CD14-positive monocyte (primary cell): ENCODE measurements around the gene CEP78. TPM values are rescaled to one million over a fixed set of nuclear protein-coding genes. Genes with fewer than 3 reads are reported as not detected.

Experiments
- DNase-seq, 3 donors: peaks; one replicate each; pipeline ENCODE4 v3.0.0-alpha.2; 2011 to 2022
- H2AFZ ChIP-seq: 2 replicates; pipeline ENCODE4 v1.6.0; 2012; ENCODE audit warnings: mild to moderate bottlenecking, low read depth, low read length, inconsistent platforms; ENCODE audit not compliant: insufficient read depth, poor library complexity, severe bottlenecking
- H3K27ac ChIP-seq, 2 donors: 1 replicate in 1 of 2; 2 replicates in 1 of 2; pipeline ENCODE4 v1.5.1; 2012 to 2013; ENCODE audit warnings: low read length in 2 of 2, control low read depth in 1 of 2, inconsistent platforms in 1 of 2, low read depth in 1 of 2, mild to moderate bottlenecking in 1 of 2
- H3K27me3 ChIP-seq, 2 donors: one replicate each; pipeline versions ENCODE4 v1.6.0 to v1.6.1; 2011 to 2013; ENCODE audit warnings: low read length in 2 of 2; ENCODE audit not compliant: control insufficient read depth in 2 of 2, insufficient read depth in 2 of 2
- H3K36me3 ChIP-seq, 2 donors: replicated peaks in 1 of 2; 1 replicate in 1 of 2; 2 replicates in 1 of 2; pipeline versions ENCODE4 v1.5.1 to v1.6.1; 2012 to 2013; ENCODE audit warnings: low read length in 2 of 2, control low read depth in 1 of 2, inconsistent platforms in 1 of 2, mild to moderate bottlenecking in 1 of 2; ENCODE audit not compliant: insufficient read depth in 2 of 2, control insufficient read depth in 1 of 2
- H3K4me1 ChIP-seq, 2 donors: 1 replicate in 1 of 2; 2 replicates in 1 of 2; pipeline versions ENCODE4 v1.5.1 to v1.6.1; 2012 to 2013; ENCODE audit warnings: low read length in 2 of 2, control low read depth in 1 of 2, inconsistent platforms in 1 of 2, mild to moderate bottlenecking in 1 of 2, moderate library complexity in 1 of 2; ENCODE audit not compliant: insufficient read depth in 2 of 2, control insufficient read depth in 1 of 2
- H3K4me2 ChIP-seq: replicated peaks from 2 replicates; pipeline ENCODE3; 2012; ENCODE audit warnings: low read length, moderate library complexity, mild to moderate bottlenecking; ENCODE audit not compliant: poor library complexity, severe bottlenecking; ENCODE audit errors: extremely low read depth
- H3K4me3 ChIP-seq, 3 experiments: fragments of 200-600 bp in 1 of 3; sonication (generic) in 1 of 3; replicated peaks in 1 of 3; 1 replicate in 2 of 3; 2 replicates in 1 of 3; pipeline ENCODE4 v1.5.1; 2011 to 2013; ENCODE audit warnings: low read length in 3 of 3, mild to moderate bottlenecking in 3 of 3, control low read depth in 2 of 3, low read depth in 2 of 3, inconsistent platforms in 1 of 3, moderate library complexity in 1 of 3
- H3K79me2 ChIP-seq: 2 replicates; pipeline ENCODE4 v1.6.0; 2012; ENCODE audit warnings: mild to moderate bottlenecking, control low read depth, inconsistent platforms, low read length, moderate library complexity; ENCODE audit not compliant: insufficient read depth
- H3K9ac ChIP-seq: 2 replicates; pipeline ENCODE4 v1.6.0; 2017; ENCODE audit warnings: low read length, mild to moderate bottlenecking; ENCODE audit not compliant: insufficient read depth, poor library complexity, severe bottlenecking
- H3K9me3 ChIP-seq, 2 donors: replicated peaks in 1 of 2; 1 replicate in 1 of 2; 2 replicates in 1 of 2; pipeline versions ENCODE4 v1.5.1 to v1.6.1; 2012 to 2013; ENCODE audit warnings: low read length in 2 of 2, control low read depth in 1 of 2; ENCODE audit not compliant: control insufficient read depth in 1 of 2, insufficient read depth in 1 of 2
- H4K20me1 ChIP-seq: 2 replicates; pipeline ENCODE4 v1.6.0; 2012; ENCODE audit warnings: mild to moderate bottlenecking, low read length, control low read depth, moderate library complexity; ENCODE audit not compliant: insufficient read depth
- H3K27ac Mint-ChIP-seq, 7 donors: one replicate each; pipeline ENCODE4 v1.8.0; 2020; ENCODE audit warnings: mild to moderate bottlenecking in 7 of 7, mixed read lengths in 7 of 7, moderate library complexity in 6 of 7, inconsistent platforms in 2 of 7
- H3K27me3 Mint-ChIP-seq, 3 donors: one replicate each; pipeline ENCODE4 v1.8.0; 2021 to 2022; ENCODE audit warnings: low read depth in 3 of 3, mild to moderate bottlenecking in 3 of 3, mixed read lengths in 3 of 3, moderate library complexity in 3 of 3, inconsistent platforms in 1 of 3
- H3K36me3 Mint-ChIP-seq, 2 donors: one replicate each; pipeline ENCODE4 v1.8.0; 2020; ENCODE audit warnings: mixed read lengths in 2 of 2, inconsistent platforms in 1 of 2, mild to moderate bottlenecking in 1 of 2
- H3K4me1 Mint-ChIP-seq: one replicate; pipeline ENCODE4 v1.8.0; 2020; ENCODE audit warnings: mild to moderate bottlenecking, mixed read lengths
- H3K4me3 Mint-ChIP-seq, 2 donors: one replicate each; pipeline ENCODE4 v1.8.0; 2020; ENCODE audit warnings: mild to moderate bottlenecking in 2 of 2, mixed read lengths in 2 of 2, moderate library complexity in 1 of 2
- H3K9me3 Mint-ChIP-seq, 7 donors: one replicate each; pipeline ENCODE4 v1.8.0; 2020 to 2022; ENCODE audit warnings: mixed read lengths in 7 of 7, mild to moderate bottlenecking in 6 of 7, moderate library complexity in 6 of 7, inconsistent platforms in 2 of 7
- CTCF ChIP-seq: fragments of 200-600 bp; IDR thresholded peaks from one replicate; pipeline ENCODE4 v1.8.0; 2022; ENCODE audit warnings: antibody characterized with exemption, mild to moderate bottlenecking
- WGBS: methylation state at CpG from one replicate; pipeline ENCODE4 v1.1.5; 2013; ENCODE audit warnings: missing lambda C conversion rate; ENCODE audit not compliant: insufficient coverage; 5-methylcytosine and 5-hydroxymethylcytosine counted together
- intact Hi-C, 2 donors: fragments of 100-400 bp; cut with micrococcal nuclease; formaldehyde crosslinking; loops; one replicate each; pipeline versions ENCODE4 v1.15.0 to v1.15.1; 2023
- polyA plus RNA-seq, 3 donors: library from polyadenylated mRNA; depleted of rRNA in 1 of 3; unstranded in 2 of 3; stranded (reverse) in 1 of 3; fragments of 300-500 nt in 2 of 3; fragments of >200 nt in 1 of 3; fragmentation: Illumina TruSeq in 2 of 3; gene quantifications; 1 replicate in 2 of 3; 2 replicates in 1 of 3; pipeline ENCODE4 v1.2.3, GENCODE V29; 2012 to 2021

The CEP78 gene
- polyA plus RNA-seq, 3 donors, result 1.7 to 3.3 (median 2.5) TPM

GRCh38 chr9:78189461-78189860 is 46.4 kb upstream of the CEP78 start:
- H3K27ac Mint-ChIP-seq, result peak overlapping the region; percentile 9 to 94 (median 87)
- intact Hi-C loops, result no loop called here
- peak overlapping the region; percentile 20 for H3K4me2 ChIP-seq

DNA sequence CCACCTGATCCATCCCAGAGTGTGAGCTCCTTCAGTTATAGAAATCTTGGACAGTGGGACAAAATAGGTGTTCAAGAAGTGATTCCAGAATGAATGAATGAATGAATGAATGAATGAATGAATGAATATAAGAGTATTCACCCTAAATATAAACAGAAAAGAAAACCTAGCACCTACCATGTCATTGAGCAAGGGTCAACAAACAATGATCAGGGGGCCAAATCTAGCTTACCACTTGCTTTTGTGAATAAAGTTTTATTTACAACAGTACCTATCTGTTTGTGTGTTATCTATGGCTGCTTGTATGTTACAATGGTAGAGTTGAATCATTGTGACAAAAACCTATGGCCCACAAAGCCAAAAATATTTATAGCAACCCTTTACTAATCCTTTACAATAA is 43.9 kb upstream of the CEP78 start:
- no peak overlapping the region for H2AFZ ChIP-seq
- no peak overlapping the region for H3K4me2 ChIP-seq
- H3K9me3 Mint-ChIP-seq, result peaks cover 0 to 2% (median 0%) of the 10 kb centered on the region in 7 donors
- H3K4me3 Mint-ChIP-seq, result no peak overlapping the region
- no peaks in the 10 kb centered on the region for H3K79me2 ChIP-seq
- TF ChIP-seq CTCF, result no peak
- no peaks in the 10 kb centered on the region for H3K27me3 Mint-ChIP-seq
- intact Hi-C loops, result no loop called here
- no peak overlapping the region for H3K4me3 ChIP-seq
- H3K27me3 ChIP-seq, result no peaks in the 10 kb centered on the region
- no peak overlapping the region for H3K27ac ChIP-seq
- no peaks in the 10 kb centered on the region for H3K36me3 Mint-ChIP-seq
- peaks cover 54 to 60% of the 10 kb centered on the region in 2 donors for H3K4me1 ChIP-seq
- H3K9ac ChIP-seq, result no peak overlapping the region
- peaks cover 61% of the 10 kb centered on the region for H3K4me1 Mint-ChIP-seq
- H3K36me3 ChIP-seq, result no peaks in the 10 kb centered on the region
- H3K27ac Mint-ChIP-seq, result no peak overlapping the region
- no peaks in the 10 kb centered on the region for H4K20me1 ChIP-seq
- H3K9me3 ChIP-seq, result no peaks in the 10 kb centered on the region
- no peak for DNase-seq

More at GRCh38 chr9:78189461-78189860, 46.4 kb upstream of the CEP78 start:
- peak; percentile 66 to 83 (median 80) for DNase-seq
- Mint-ChIP-seq H3K9me3 (peaks cover 0 to 2% (median 0%) of the 10 kb centered on the region in 7 donors), H3K27me3 (no peaks in the 10 kb centered on the region), H3K36me3 (no peaks in the 10 kb centered on the region), H3K4me1 (peaks cover 41% of the 10 kb centered on the region), H3K4me3 (no peak overlapping the region)
- H2AFZ ChIP-seq, result no peak overlapping the region
- WGBS, result 30% methylated on average over 4 of the region's 5 CpGs
- TF ChIP-seq CTCF, result no peak
- H4K20me1 ChIP-seq, result no peaks in the 10 kb centered on the region
- H3K9ac ChIP-seq, result no peak overlapping the region
- no peaks in the 10 kb centered on the region for H3K9me3 ChIP-seq
- H3K4me1 ChIP-seq, result peaks cover 35 to 41% of the 10 kb centered on the region in 2 donors
- no peaks in the 10 kb centered on the region for H3K27me3 ChIP-seq
- H3K36me3 ChIP-seq, result no peaks in the 10 kb centered on the region
- peak overlapping the region in 1 of 2 donors; percentile 77 for H3K27ac ChIP-seq
- no peak overlapping the region for H3K4me3 ChIP-seq
- no peaks in the 10 kb centered on the region for H3K79me2 ChIP-seq
